Fibroblast of skin of abdomen (primary cell): ENCODE measurements around the gene HDGFL3.
"Not testable (repeated sequence)": the region's sequence is repeated elsewhere in the genome, so short reads cannot be mapped to it uniquely, and the experiment has no call there.

ENCODE experiments used
- DNase-seq: peaks from one replicate; pipeline ENCODE4 v3.0.0-alpha.2; 2013

HDGFL3 gene

GRCh38 chr15:83193721-83194120 lies 13.9 kb downstream of the HDGFL3 start:
- no peak for DNase-seq

- no peak for DNase-seq
These were observed 14.9 kb downstream of the HDGFL3 start for GRCh38 chr15:83192742-83193141.

- DNase-seq, result no peak
These were observed 17.2 kb downstream of the HDGFL3 start for GRCh38 chr15:83190450-83190849.

GRCh38 chr15:83185561-83185960 lies 22.1 kb downstream of the HDGFL3 start:
- no peak for DNase-seq

- no peak for DNase-seq
These were observed 28.7 kb downstream of the HDGFL3 start for GRCh38 chr15:83178869-83179325.

- no peak for DNase-seq
These were observed 29.2 kb downstream of the HDGFL3 start for GRCh38 chr15:83178390-83178789.

GRCh38 chr15:83174891-83175290 lies 32.7 kb downstream of the HDGFL3 start:
- peak; percentile 33 for DNase-seq

- no peak for DNase-seq
These were observed 37.0 kb downstream of the HDGFL3 start for GRCh38 chr15:83170474-83171165.

GRCh38 chr15:83169576-83169975 lies 38.0 kb downstream of the HDGFL3 start:
- not testable (repeated sequence) for DNase-seq

- no peak for DNase-seq
These were observed 40.8 kb downstream of the HDGFL3 start for GRCh38 chr15:83166830-83167229.

GRCh38 chr15:83166218-83166617 lies 41.4 kb downstream of the HDGFL3 start:
- DNase-seq, result no peak

- DNase-seq, result no peak
These were observed 42.7 kb downstream of the HDGFL3 start for GRCh38 chr15:83164771-83165404.

- peak; percentile 72 for DNase-seq
These were observed 43.4 kb downstream of the HDGFL3 start for GRCh38 chr15:83164111-83164770.

GRCh38 chr15:83163032-83163431 lies 44.6 kb downstream of the HDGFL3 start:
- no peak for DNase-seq

GRCh38 chr15:83160741-83161140 lies 46.9 kb downstream of the HDGFL3 start:
- no peak for DNase-seq

- DNase-seq, result peak; percentile 14
These were observed 49.2 kb downstream of the HDGFL3 start for GRCh38 chr15:83158393-83158792.

GRCh38 chr15:83155942-83156341 lies 51.7 kb downstream of the HDGFL3 start:
- no peak for DNase-seq

- no peak for DNase-seq
These were observed 54.3 kb downstream of the HDGFL3 start for GRCh38 chr15:83153288-83153687.

GRCh38 chr15:83144771-83145170 lies 62.9 kb downstream of the HDGFL3 start:
- DNase-seq, result no peak

- not testable (repeated sequence) for DNase-seq
These were observed 65.5 kb downstream of the HDGFL3 start for GRCh38 chr15:83142151-83142550.

- DNase-seq, result no peak
These were observed 74.6 kb downstream of the HDGFL3 start for GRCh38 chr15:83132861-83133523.

GRCh38 chr15:83129791-83130190 lies 77.8 kb downstream of the HDGFL3 start:
- no peak for DNase-seq

GRCh38 chr15:83127547-83128150 lies 80.0 kb downstream of the HDGFL3 start:
- no peak for DNase-seq
